ENCODE results near the gene PPOX.

PPOX gene

GRCh38 chr1:161153682-161154337, 12.4 kb upstream of the PPOX start, which contains the start of gene UFC1:
Gene UFC1, plus strand, starts transcription at chr1:161153978. Its CDS starts 20 bp downstream, at chr1:161153998.
- peak; percentile 14 to 50 for DNase-seq

- DNase-seq, result no peak
These were observed 8.4 kb upstream of the PPOX start for GRCh38 chr1:161157867-161158266.

GRCh38 chr1:161158316-161159010, 7.8 kb upstream of the PPOX start:
- no peak for DNase-seq

GRCh38 chr1:161159087-161159912, 6.9 kb upstream of the PPOX start, which contains the start of gene USP21:
Gene USP21, plus strand, starts transcription at chr1:161159500. Its CDS starts 1,141 bp downstream, at chr1:161160641.
- peak; percentile 62 to 70 for DNase-seq

GRCh38 chr1:161159913-161160243, 6.3 kb upstream of the PPOX start:
- DNase-seq, result no peak

- no peak for DNase-seq
These were observed 5.5 kb upstream of the PPOX start for GRCh38 chr1:161160671-161161145.

- DNase-seq, result no peak
These were observed 4.6 kb upstream of the PPOX start for GRCh38 chr1:161161652-161162051.

GRCh38 chr1:161162052-161162451, 4.2 kb upstream of the PPOX start:
- no peak for DNase-seq

GRCh38 chr1:161162806-161163205, 3.4 kb upstream of the PPOX start:
- no peak for DNase-seq

GRCh38 chr1:161163793-161164192, 2.4 kb upstream of the PPOX start:
- DNase-seq, result no peak

GRCh38 chr1:161164901-161165610, 1.2 kb upstream of the PPOX start:
- no peak for DNase-seq

- DNase-seq, result no peak
These were observed 683 bp downstream of the PPOX start for GRCh38 chr1:161166669-161167548.

- no peak for DNase-seq
These were observed 2.7 kb downstream of the PPOX start for GRCh38 chr1:161168906-161169305.

GRCh38 chr1:161171191-161171590, 5.0 kb downstream of the PPOX start:
- no peak for DNase-seq

- DNase-seq, result no peak
These were observed 5.5 kb downstream of the PPOX start for GRCh38 chr1:161171696-161172095.

GRCh38 chr1:161172349-161172748, 6.1 kb downstream of the PPOX start:
- no peak for DNase-seq

GRCh38 chr1:161172776-161173376, 6.7 kb downstream of the PPOX start:
- DNase-seq, result no peak

GRCh38 chr1:161173711-161174110, 7.5 kb downstream of the PPOX start:
- no peak for DNase-seq

GRCh38 chr1:161174911-161175310, 8.7 kb downstream of the PPOX start:
- DNase-seq, result no peak

GRCh38 chr1:161175771-161176453, 9.7 kb downstream of the PPOX start:
- no peak for DNase-seq
